GM23338 (cell line): ENCODE data around the gene CFAP58. TPM values are rescaled to one million over a fixed set of nuclear protein-coding genes. Genes with fewer than 3 reads are reported as not detected.

Experiments used
- ATAC-seq: fragments of 200-7000 bp; cut with Tn5 transposase; 3 replicates; pipeline ENCODE4 v1.9.1; 2020
- DNase-seq: peaks from one replicate; pipeline ENCODE4 v3.0.0-alpha.2; 2015; ENCODE audit warnings: low spot score
- H2AFZ ChIP-seq: fragments of 200-600 bp; sonication (generic); 2 replicates; pipeline ENCODE4 v1.8.0; 2016; ENCODE audit warnings: antibody characterized with exemption, mild to moderate bottlenecking, moderate library complexity
- H3F3A ChIP-seq: fragments of 200-600 bp; sonication (generic); replicated peaks from 2 replicates; pipeline ENCODE4 v1.8.0; 2017; ENCODE audit warnings: antibody characterized with exemption, mixed run types, low read depth
- H3K27ac ChIP-seq: fragments of 200-600 bp; sonication (generic); 2 replicates; pipeline ENCODE4 v1.6.1; 2016; ENCODE audit warnings: low read depth
- H3K27me3 ChIP-seq: fragments of 200-600 bp; sonication (generic); 2 replicates; pipeline ENCODE4 v1.8.0; 2016; ENCODE audit warnings: mild to moderate bottlenecking, mixed run types, moderate library complexity; ENCODE audit not compliant: insufficient read depth
- H3K36me3 ChIP-seq: fragments of 200-600 bp; sonication (generic); 2 replicates; pipeline ENCODE4 v1.8.0; 2016; ENCODE audit warnings: mild to moderate bottlenecking; ENCODE audit not compliant: insufficient read depth
- H3K4me1 ChIP-seq: fragments of 200-600 bp; sonication (generic); 2 replicates; pipeline ENCODE4 v1.8.0; 2016; ENCODE audit warnings: mild to moderate bottlenecking, moderate library complexity; ENCODE audit not compliant: insufficient read depth
- H3K4me2 ChIP-seq: fragments of 200-600 bp; sonication (generic); 2 replicates; pipeline ENCODE4 v1.7.1; 2017; ENCODE audit warnings: mixed run types
- H3K4me3 ChIP-seq: fragments of 200-600 bp; sonication (generic); 2 replicates; pipeline ENCODE4 v1.6.1; 2016; ENCODE audit warnings: mixed run types
- H3K79me2 ChIP-seq: fragments of 200-600 bp; sonication (generic); replicated peaks from 2 replicates; pipeline ENCODE4 v1.8.0; 2017; ENCODE audit warnings: mild to moderate bottlenecking; ENCODE audit not compliant: insufficient read depth
- H3K9me2 ChIP-seq: fragments of 200-600 bp; sonication (generic); 2 replicates; pipeline ENCODE4 v1.8.0; 2017; ENCODE audit not compliant: insufficient read depth
- H4K20me1 ChIP-seq: fragments of 200-600 bp; sonication (generic); replicated peaks from 2 replicates; pipeline ENCODE4 v1.8.0; 2017; ENCODE audit warnings: mild to moderate bottlenecking; ENCODE audit not compliant: insufficient read depth
- H3K27ac Mint-ChIP-seq: 2 replicates; pipeline ENCODE4 v1.8.0; 2020; ENCODE audit warnings: inconsistent platforms, mild to moderate bottlenecking, moderate library complexity, mixed read lengths
- H3K27me3 Mint-ChIP-seq: 3 replicates; pipeline ENCODE4 v1.8.0; 2022; ENCODE audit warnings: low read depth, mild to moderate bottlenecking, moderate library complexity, mixed read lengths, inconsistent platforms; ENCODE audit not compliant: insufficient read depth, poor library complexity
- H3K36me3 Mint-ChIP-seq: 3 replicates; pipeline ENCODE4 v1.8.0; 2021; ENCODE audit warnings: low read depth, mild to moderate bottlenecking, inconsistent platforms, moderate library complexity, mixed read lengths
- H3K4me1 Mint-ChIP-seq: 3 replicates; pipeline ENCODE4 v1.8.0; 2020; ENCODE audit warnings: mild to moderate bottlenecking, inconsistent platforms, mixed read lengths
- H3K4me3 Mint-ChIP-seq: 3 replicates; pipeline ENCODE4 v1.8.0; 2021; ENCODE audit warnings: moderate library complexity, mild to moderate bottlenecking, inconsistent platforms, mixed read lengths
- H3K9me3 Mint-ChIP-seq: 3 replicates; pipeline ENCODE4 v1.8.0; 2020; ENCODE audit warnings: moderate library complexity, mild to moderate bottlenecking, inconsistent platforms, mixed read lengths
- CREB1 ChIP-seq: fragments of 250-450 bp; sonication (Bioruptor Pico); IDR thresholded peaks from 2 replicates; pipeline ENCODE4 v1.5.0; 2020; ENCODE audit warnings: low read depth, mild to moderate bottlenecking, moderate library complexity
- CTCF ChIP-seq, 2 experiments: fragments of 200-600 bp in 1 of 2; sonication (generic) in 1 of 2; conservative IDR thresholded peaks; 2 replicates each; pipeline versions ENCODE4 v1.5.1 to v1.6.1; 2016 to 2017; ENCODE audit warnings: antibody characterized with exemption in 2 of 2, low read depth in 2 of 2, mild to moderate bottlenecking in 2 of 2, moderate library complexity in 1 of 2
- EZH2 ChIP-seq: fragments of 200-600 bp; sonication (generic); IDR thresholded peaks from one replicate; pipeline ENCODE4 v1.8.0; 2017; ENCODE audit warnings: antibody characterized with exemption, mild to moderate bottlenecking, low read depth; ENCODE audit not compliant: unreplicated experiment
- EZH2phosphoT487 ChIP-seq: fragments of 200-600 bp; sonication (generic); IDR thresholded peaks from one replicate; pipeline ENCODE4 v1.8.1; 2018; ENCODE audit warnings: antibody characterized with exemption; ENCODE audit not compliant: unreplicated experiment
- JUNB ChIP-seq: IDR thresholded peaks from one replicate; pipeline ENCODE4 v1.6.1; 2016; ENCODE audit warnings: antibody characterized with exemption; ENCODE audit not compliant: unreplicated experiment
- POLR2AphosphoS5 ChIP-seq: IDR thresholded peaks from 2 replicates; pipeline ENCODE4 v1.6.1; 2016; ENCODE audit warnings: antibody characterized with exemption, low read depth
- STAT1 ChIP-seq: IDR thresholded peaks from one replicate; pipeline ENCODE4 v1.6.1; 2016; ENCODE audit warnings: antibody characterized with exemption; ENCODE audit not compliant: unreplicated experiment
- ZNF114 ChIP-seq: fragments of 250-450 bp; sonication (Bioruptor Pico); IDR thresholded peaks from 2 replicates; pipeline ENCODE4 v1.5.0; 2020; ENCODE audit warnings: mild to moderate bottlenecking, moderate library complexity
- ZNF462 ChIP-seq: fragments of 250-450 bp; sonication (Bioruptor Pico); IDR thresholded peaks from 2 replicates; pipeline ENCODE4 v1.5.0; 2020; ENCODE audit warnings: mild to moderate bottlenecking, moderate library complexity
- polyA plus RNA-seq: library from polyadenylated mRNA; unstranded; fragments of >200 nt; fragmentation: Nextera tagmentation; extraction: Ambion mirVana; gene quantifications from 2 replicates; pipeline ENCODE4 v1.2.1, GENCODE V29; 2016
- total RNA-seq: library from RNA; depleted of rRNA; stranded (reverse); fragments of >200 nt; shearing (Covaris generic); gene quantifications from 2 replicates; pipeline ENCODE4 v1.2.3, GENCODE V29; 2014

Gene CFAP58
- total and polyA plus RNA-seq, 2 experiments from 2014 or later: 0.63 to 0.89 TPM

- TF ChIP-seq ZNF462 (CRISPR knock-in tag) (no peak), EZH2 (no peak), JUNB (no peak), POLR2AphosphoS5 (no peak), CREB1 (no peak), CTCF (conservative IDR thresholded peaks at IDR 0.05; ENCODE audit: low read depth in 2 of 2) (no peak)
Observed at GRCh38 chr10:104447906-104448305, 94.3 kb downstream of the CFAP58 start (continued).

GRCh38 chr10:104449391-104449790 lies 95.8 kb downstream of the CFAP58 start:
- TF ChIP-seq EZH2phosphoT487: no peak
- TF ChIP-seq POLR2AphosphoS5: no peak
- no peak for TF ChIP-seq CTCF (conservative IDR thresholded peaks at IDR 0.05; ENCODE audit: low read depth in 2 of 2)
- TF ChIP-seq JUNB: no peak
- TF ChIP-seq ZNF114 (CRISPR knock-in tag): no peak
- no peak for TF ChIP-seq STAT1
- Histone ChIP-seq H3K27ac (no peak overlapping the region), H3K79me2 (no peaks in the 10 kb centered on the region), H3F3A (no peaks in the 10 kb centered on the region), H3K4me1 (no peaks in the 10 kb centered on the region), H3K36me3 (no peaks in the 10 kb centered on the region), H3K27me3 (no peaks in the 10 kb centered on the region), H4K20me1 (no peaks in the 10 kb centered on the region), H3K4me2 (no peak overlapping the region), H3K9me2 (peaks cover 5% of the 10 kb centered on the region; the same call in 1 of the 2 replicates), H3K4me3 (no peak overlapping the region), H2AFZ (peak overlapping the region; percentile 11; the same call in 1 of the 2 replicates)
- Mint-ChIP-seq H3K36me3 (no peaks in the 10 kb centered on the region), H3K27ac (no peak overlapping the region), H3K9me3 (no peaks in the 10 kb centered on the region), H3K4me1 (peaks cover 6% of the 10 kb centered on the region), H3K4me3 (no peak overlapping the region), H3K27me3 (no peaks in the 10 kb centered on the region)
- ATAC-seq (no peak), DNase-seq (no peak)
